WERI-Rb-1 (cell line): Measurements from ENCODE around the gene ANTXR2.

ENCODE experiments used
- DNase-seq: peaks from one replicate; pipeline ENCODE4 v3.0.0-alpha.2; 2020
- H3K27ac ChIP-seq: fragments of 250-450 bp; sonication (Bioruptor Pico); 2 replicates; pipeline ENCODE4 v1.5.1; 2020; ENCODE audit warnings: mild to moderate bottlenecking, moderate library complexity
- H3K27me3 ChIP-seq: fragments of 250-450 bp; sonication (Bioruptor Pico); 2 replicates; pipeline ENCODE4 v1.5.1; 2021; ENCODE audit warnings: mild to moderate bottlenecking, low read depth, moderate library complexity; ENCODE audit not compliant: insufficient read depth, severe bottlenecking
- H3K36me3 ChIP-seq: fragments of 250-450 bp; sonication (Bioruptor Pico); 2 replicates; pipeline ENCODE4 v1.5.1; 2020; ENCODE audit warnings: mild to moderate bottlenecking, moderate library complexity
- H3K4me3 ChIP-seq: 2 replicates; pipeline ENCODE4 v1.5.1; 2011; ENCODE audit warnings: low read depth, mild to moderate bottlenecking, control low read depth, low read length
- H3K9me3 ChIP-seq: fragments of 250-450 bp; sonication (Bioruptor Pico); 2 replicates; pipeline ENCODE4 v1.5.1; 2021; ENCODE audit warnings: mild to moderate bottlenecking, moderate library complexity; ENCODE audit not compliant: severe bottlenecking
- TF ChIP-seq, protein P1 (sequence below): IDR thresholded peaks from 2 replicates; pipeline ENCODE4 v1.5.1; 2011; ENCODE audit warnings: low read depth, mild to moderate bottlenecking, control low read depth, inconsistent platforms, low read length

ANTXR2 gene

GRCh38 chr4:80036949-80037685 lies 35.9 kb downstream of the ANTXR2 start:
- Histone ChIP-seq H3K27ac (no peak overlapping the region), H3K36me3 (peaks cover 5% of the 10 kb centered on the region; the same call in 1 of the 2 replicates), H3K27me3 (no peaks in the 10 kb centered on the region), H3K4me3 (no peak overlapping the region), H3K9me3 (no peaks in the 10 kb centered on the region)
- no peak for DNase-seq
- TF ChIP-seq, protein P1, sequence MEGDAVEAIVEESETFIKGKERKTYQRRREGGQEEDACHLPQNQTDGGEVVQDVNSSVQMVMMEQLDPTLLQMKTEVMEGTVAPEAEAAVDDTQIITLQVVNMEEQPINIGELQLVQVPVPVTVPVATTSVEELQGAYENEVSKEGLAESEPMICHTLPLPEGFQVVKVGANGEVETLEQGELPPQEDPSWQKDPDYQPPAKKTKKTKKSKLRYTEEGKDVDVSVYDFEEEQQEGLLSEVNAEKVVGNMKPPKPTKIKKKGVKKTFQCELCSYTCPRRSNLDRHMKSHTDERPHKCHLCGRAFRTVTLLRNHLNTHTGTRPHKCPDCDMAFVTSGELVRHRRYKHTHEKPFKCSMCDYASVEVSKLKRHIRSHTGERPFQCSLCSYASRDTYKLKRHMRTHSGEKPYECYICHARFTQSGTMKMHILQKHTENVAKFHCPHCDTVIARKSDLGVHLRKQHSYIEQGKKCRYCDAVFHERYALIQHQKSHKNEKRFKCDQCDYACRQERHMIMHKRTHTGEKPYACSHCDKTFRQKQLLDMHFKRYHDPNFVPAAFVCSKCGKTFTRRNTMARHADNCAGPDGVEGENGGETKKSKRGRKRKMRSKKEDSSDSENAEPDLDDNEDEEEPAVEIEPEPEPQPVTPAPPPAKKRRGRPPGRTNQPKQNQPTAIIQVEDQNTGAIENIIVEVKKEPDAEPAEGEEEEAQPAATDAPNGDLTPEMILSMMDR = no peak

DNA sequence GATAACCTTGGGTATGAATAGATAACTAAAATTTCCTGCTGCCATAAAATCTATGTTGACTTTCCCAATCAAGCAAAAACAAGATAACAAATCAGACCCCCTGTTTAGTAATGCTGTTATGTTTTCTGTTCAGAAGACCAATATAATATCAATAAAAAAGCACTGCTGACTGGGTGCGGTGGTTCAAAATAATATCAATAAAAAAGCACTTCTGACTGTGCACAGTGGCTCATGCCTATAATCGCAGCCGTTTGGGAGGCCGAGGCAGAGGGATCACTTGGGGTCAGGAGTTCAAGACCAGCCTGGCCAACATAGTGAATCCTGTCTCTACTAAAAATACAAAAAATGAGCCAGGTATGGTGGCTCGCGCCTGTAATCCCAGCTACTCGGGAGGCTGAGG lies 36.7 kb downstream of the ANTXR2 start:
- TF ChIP-seq, protein P1 = no peak
- DNase-seq = no peak
- no peak overlapping the region for H3K4me3 ChIP-seq
- peaks cover 5% of the 10 kb centered on the region; the same call in 1 of the 2 replicates for H3K36me3 ChIP-seq
- no peaks in the 10 kb centered on the region for H3K27me3 ChIP-seq
- H3K9me3 ChIP-seq = no peaks in the 10 kb centered on the region
- no peak overlapping the region for H3K27ac ChIP-seq

DNA sequence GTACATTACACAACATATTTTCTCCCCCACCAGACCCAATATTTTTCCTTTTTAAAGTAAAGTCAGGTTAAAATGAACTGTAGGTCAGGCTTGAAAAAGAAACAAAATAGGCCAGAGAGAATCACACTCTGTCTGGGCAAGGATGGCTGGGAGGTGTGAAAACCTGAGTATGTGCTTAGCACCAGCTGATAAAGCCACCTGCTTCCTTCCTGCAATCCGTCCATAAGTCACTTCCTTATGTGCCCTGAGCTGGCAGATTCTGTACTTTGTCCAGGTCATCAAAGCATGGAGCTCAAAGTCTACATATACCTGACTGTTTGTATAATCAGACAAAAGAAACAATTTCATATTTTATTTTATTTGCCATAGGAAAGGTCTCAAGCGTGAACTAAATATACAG lies 37.7 kb downstream of the ANTXR2 start:
- TF ChIP-seq, protein P1 = no peak
- peak; percentile 21 for DNase-seq

GRCh38 chr4:80033581-80033980 lies 39.4 kb downstream of the ANTXR2 start:
- H3K27ac ChIP-seq = no peak overlapping the region
- H3K4me3 ChIP-seq = no peak overlapping the region
- TF ChIP-seq, protein P1 = no peak
- H3K36me3 ChIP-seq = peaks cover 19% of the 10 kb centered on the region
- no peaks in the 10 kb centered on the region for H3K9me3 ChIP-seq
- H3K27me3 ChIP-seq = no peaks in the 10 kb centered on the region
- DNase-seq = no peak

More for the DNA sequence above, 37.7 kb downstream of the ANTXR2 start:
- H3K27ac ChIP-seq = no peak overlapping the region
- no peaks in the 10 kb centered on the region for H3K27me3 ChIP-seq
- no peaks in the 10 kb centered on the region for H3K9me3 ChIP-seq
- H3K36me3 ChIP-seq = peaks cover 11% of the 10 kb centered on the region
- H3K4me3 ChIP-seq = no peak overlapping the region

DNA sequence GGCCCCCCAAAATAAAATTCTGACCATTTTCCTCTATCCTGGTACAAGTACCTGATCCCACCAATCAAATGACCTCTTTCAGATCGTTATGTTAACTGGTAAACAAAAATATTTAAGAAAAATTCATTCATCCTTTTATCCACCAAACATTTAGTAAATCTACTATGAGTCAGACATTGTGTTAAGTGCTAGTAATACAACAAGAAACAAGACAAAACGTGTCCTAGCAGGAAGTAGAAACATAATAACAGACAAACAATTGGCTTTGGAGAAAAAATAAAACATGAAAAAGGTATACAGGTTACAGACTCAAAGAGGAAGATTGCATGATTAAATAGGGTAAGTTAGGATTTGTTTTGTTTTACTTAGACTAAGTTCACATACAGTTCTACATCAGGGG lies 43.7 kb downstream of the ANTXR2 start:
- TF ChIP-seq, protein P1 = no peak

GRCh38 chr4:80027611-80028010 lies 45.4 kb downstream of the ANTXR2 start:
- Histone ChIP-seq H3K4me3 (no peak overlapping the region), H3K27me3 (no peaks in the 10 kb centered on the region), H3K9me3 (no peaks in the 10 kb centered on the region), H3K27ac (no peak overlapping the region), H3K36me3 (peaks cover 14% of the 10 kb centered on the region)
- no peak for DNase-seq
- TF ChIP-seq, protein P1 = no peak

More for the DNA sequence above, 43.7 kb downstream of the ANTXR2 start:
- Histone ChIP-seq H3K9me3 (no peaks in the 10 kb centered on the region), H3K36me3 (peaks cover 19% of the 10 kb centered on the region), H3K27ac (no peak overlapping the region), H3K27me3 (no peaks in the 10 kb centered on the region), H3K4me3 (no peak overlapping the region)
- no peak for DNase-seq
